K562 (cell line): ENCODE measurements around the gene CISD2. TPM values are rescaled to one million over a fixed set of nuclear protein-coding genes. Genes with fewer than 3 reads are reported as not detected.

Source experiments
- MYBL2 ChIP-seq, 2 experiments: fragments of 450-650 bp in 1 of 2; sonication (generic) in 1 of 2; formaldehyde crosslinking in 1 of 2; IDR thresholded peaks; 2 replicates each; pipeline versions ENCODE4 v1.6.1 to v1.8.1; 2017 to 2022; ENCODE audit warnings: borderline replicate concordance in 1 of 2, inconsistent platforms in 1 of 2, low read depth in 1 of 2, mild to moderate bottlenecking in 1 of 2, missing genetic modification reagents in 1 of 2, moderate library complexity in 1 of 2
- MYNN ChIP-seq, 2 experiments: sonication (generic); formaldehyde crosslinking in 1 of 2; IDR thresholded peaks; 2 replicates each; pipeline versions ENCODE4 v1.5.0 to v1.6.1; 2016 to 2020; ENCODE audit warnings: antibody characterized with exemption in 1 of 2, missing genetic modification reagents in 1 of 2
- NBN ChIP-seq: fragments of 450-650 bp; IDR thresholded peaks from 2 replicates; pipeline ENCODE4 v1.6.1; 2016; ENCODE audit warnings: low read depth, mild to moderate bottlenecking
- NFXL1 ChIP-seq: fragments of 450-650 bp; formaldehyde crosslinking; IDR thresholded peaks from 2 replicates; pipeline ENCODE4 v1.4.0; 2021; ENCODE audit warnings: mild to moderate bottlenecking
- PHF8 ChIP-seq: fragments of 200-600 bp; sonication (generic); IDR thresholded peaks from 2 replicates; pipeline ENCODE4 v1.6.1; 2012; ENCODE audit warnings: mixed run types, mild to moderate bottlenecking, inconsistent platforms, low read length, moderate library complexity, borderline replicate concordance
- RERE ChIP-seq: sonication (generic); formaldehyde crosslinking; IDR thresholded peaks from 2 replicates; pipeline ENCODE4 v1.8.0; 2023; ENCODE audit warnings: missing genetic modification reagents, mild to moderate bottlenecking, borderline replicate concordance
- SAP30 ChIP-seq: fragments of 200-600 bp; sonication (generic); IDR thresholded peaks from 2 replicates; pipeline ENCODE4 v1.6.1; 2012; ENCODE audit warnings: borderline replicate concordance, low read depth, mild to moderate bottlenecking, moderate library complexity, low read length, control low read depth, inconsistent platforms; ENCODE audit not compliant: insufficient read depth, poor library complexity, severe bottlenecking
- SNRNP70 ChIP-seq: fragments of 200-400 bp; formaldehyde crosslinking; optimal IDR thresholded peaks from 2 replicates; pipeline ENCODE3; 2017; ENCODE audit warnings: low read depth, low read length
- TEAD1 ChIP-seq, 2 experiments: fragments of 450-650 bp in 1 of 2; sonication (generic) in 1 of 2; formaldehyde crosslinking; IDR thresholded peaks; 2 replicates each; pipeline versions ENCODE4 v1.4.0 to v1.8.0; 2020 to 2022; ENCODE audit warnings: mild to moderate bottlenecking in 2 of 2, missing genetic modification reagents in 1 of 2
- WHSC1 ChIP-seq: IDR thresholded peaks from one replicate; pipeline ENCODE4 v1.6.1; 2012; ENCODE audit warnings: low read length, control low read depth, inconsistent platforms
- ZBTB1 ChIP-seq: sonication (generic); formaldehyde crosslinking; IDR thresholded peaks from 2 replicates; pipeline ENCODE4 v1.8.1; 2023; ENCODE audit warnings: missing genetic modification reagents, low read depth, mild to moderate bottlenecking, borderline replicate concordance
- ZNF239 ChIP-seq: fragments of 250-450 bp; sonication (Bioruptor Pico); IDR thresholded peaks from 2 replicates; pipeline ENCODE4 v1.4.0; 2020; ENCODE audit warnings: mild to moderate bottlenecking
- ZNF644 ChIP-seq: fragments of 200-800 bp; sonication (Bioruptor generic); IDR thresholded peaks from 2 replicates; pipeline ENCODE4 v1.6.1; 2016; ENCODE audit warnings: low read depth, missing genetic modification characterization, missing compliant biosample characterization
- polyA plus RNA-seq, 8 experiments: library from polyadenylated mRNA; depleted of rRNA in 4 of 8; stranded (reverse) in 5 of 8; unstranded in 3 of 8; fragments of >200 nt; fragmentation: Nextera tagmentation in 2 of 8; fragmentation: Illumina TruSeq in 1 of 8; extraction: Ambion mirVana in 2 of 8; extraction: Trizol in 1 of 8; gene quantifications; 2 replicates each; pipeline versions ENCODE4 v1.2.1 to v1.2.3, GENCODE V29; 2011 to 2014; ENCODE audit warnings: inconsistent platforms in 1 of 8, missing spikeins in 1 of 8
- total RNA-seq, 7 experiments: library from RNA; depleted of rRNA in 6 of 7; stranded (reverse); fragments of >200 nt in 6 of 7; fragmentation: Illumina TruSeq in 2 of 7; extraction: Trizol in 2 of 7; gene quantifications; 2 replicates each; pipeline versions ENCODE4 v1.2.1 to v1.2.3, GENCODE V29; 2011 to 2021; ENCODE audit warnings: low replicate concordance in 1 of 7
- TF ChIP-seq, protein P1 (sequence below), 3 experiments: fragments of 200-800 bp in 1 of 3; fragments of 250-450 bp in 1 of 3; fragments of 450-650 bp in 1 of 3; sonication (Bioruptor Pico) in 1 of 3; sonication (Bioruptor generic) in 1 of 3; formaldehyde crosslinking in 1 of 3; IDR thresholded peaks; 2 replicates each; pipeline versions ENCODE4 v1.6.1 to v1.8.0; 2016 to 2022; ENCODE audit warnings: mild to moderate bottlenecking in 2 of 3, missing genetic modification characterization in 2 of 3, missing compliant biosample characterization in 1 of 3, moderate library complexity in 1 of 3
- TF ChIP-seq, protein P2 (sequence below): fragments of 450-650 bp; formaldehyde crosslinking; IDR thresholded peaks from 2 replicates; pipeline ENCODE4 v1.4.0; 2022; ENCODE audit warnings: missing genetic modification characterization

CISD2 gene
- total and polyA plus RNA-seq, 9 of the 15 experiments (the other 6 are each of a cell fraction or from before 2014, with no cell fraction given), result 37.8 to 91.4 (median 59.8) TPM

- TF ChIP-seq NFXL1 (CRISPR knock-in tag) (no peak), TEAD1 (CRISPR knock-in tag; IDR thresholded peaks at IDR 0.05) (0 out of 4 replicates have a peak, but pooled peaks of 1 of the 2 experiments have one; percentile 17), ZNF644 (tag) (no peak), PHF8 (no peak), ZNF239 (CRISPR knock-in tag) (no peak), RERE (CRISPR knock-in tag) (0 out of 2 replicates have a peak, but pooled peaks have one; percentile 58), MYBL2 (IDR thresholded peaks at IDR 0.05; ENCODE audit: low read depth) (no peak), MYBL2 (CRISPR knock-in tag; IDR thresholded peaks at IDR 0.05; ENCODE audit: borderline replicate concordance) (no peak), NBN (no peak), SNRNP70 (no peak), ZBTB1 (CRISPR knock-in tag) (no peak), WHSC1 (no peak), SAP30 (peak; percentile 66), MYNN (IDR thresholded peaks at IDR 0.05) (no peak), MYNN (CRISPR knock-in tag; IDR thresholded peaks at IDR 0.05) (no peak)
- TF ChIP-seq, protein P1, sequence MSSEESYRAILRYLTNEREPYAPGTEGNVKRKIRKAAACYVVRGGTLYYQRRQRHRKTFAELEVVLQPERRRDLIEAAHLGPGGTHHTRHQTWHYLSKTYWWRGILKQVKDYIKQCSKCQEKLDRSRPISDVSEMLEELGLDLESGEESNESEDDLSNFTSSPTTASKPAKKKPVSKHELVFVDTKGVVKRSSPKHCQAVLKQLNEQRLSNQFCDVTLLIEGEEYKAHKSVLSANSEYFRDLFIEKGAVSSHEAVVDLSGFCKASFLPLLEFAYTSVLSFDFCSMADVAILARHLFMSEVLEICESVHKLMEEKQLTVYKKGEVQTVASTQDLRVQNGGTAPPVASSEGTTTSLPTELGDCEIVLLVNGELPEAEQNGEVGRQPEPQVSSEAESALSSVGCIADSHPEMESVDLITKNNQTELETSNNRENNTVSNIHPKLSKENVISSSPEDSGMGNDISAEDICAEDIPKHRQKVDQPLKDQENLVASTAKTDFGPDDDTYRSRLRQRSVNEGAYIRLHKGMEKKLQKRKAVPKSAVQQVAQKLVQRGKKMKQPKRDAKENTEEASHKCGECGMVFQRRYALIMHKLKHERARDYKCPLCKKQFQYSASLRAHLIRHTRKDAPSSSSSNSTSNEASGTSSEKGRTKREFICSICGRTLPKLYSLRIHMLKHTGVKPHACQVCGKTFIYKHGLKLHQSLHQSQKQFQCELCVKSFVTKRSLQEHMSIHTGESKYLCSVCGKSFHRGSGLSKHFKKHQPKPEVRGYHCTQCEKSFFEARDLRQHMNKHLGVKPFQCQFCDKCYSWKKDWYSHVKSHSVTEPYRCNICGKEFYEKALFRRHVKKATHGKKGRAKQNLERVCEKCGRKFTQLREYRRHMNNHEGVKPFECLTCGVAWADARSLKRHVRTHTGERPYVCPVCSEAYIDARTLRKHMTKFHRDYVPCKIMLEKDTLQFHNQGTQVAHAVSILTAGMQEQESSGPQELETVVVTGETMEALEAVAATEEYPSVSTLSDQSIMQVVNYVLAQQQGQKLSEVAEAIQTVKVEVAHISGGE (CRISPR knock-in tag; IDR thresholded peaks at IDR 0.05), result no peak
- TF ChIP-seq, protein P2, sequence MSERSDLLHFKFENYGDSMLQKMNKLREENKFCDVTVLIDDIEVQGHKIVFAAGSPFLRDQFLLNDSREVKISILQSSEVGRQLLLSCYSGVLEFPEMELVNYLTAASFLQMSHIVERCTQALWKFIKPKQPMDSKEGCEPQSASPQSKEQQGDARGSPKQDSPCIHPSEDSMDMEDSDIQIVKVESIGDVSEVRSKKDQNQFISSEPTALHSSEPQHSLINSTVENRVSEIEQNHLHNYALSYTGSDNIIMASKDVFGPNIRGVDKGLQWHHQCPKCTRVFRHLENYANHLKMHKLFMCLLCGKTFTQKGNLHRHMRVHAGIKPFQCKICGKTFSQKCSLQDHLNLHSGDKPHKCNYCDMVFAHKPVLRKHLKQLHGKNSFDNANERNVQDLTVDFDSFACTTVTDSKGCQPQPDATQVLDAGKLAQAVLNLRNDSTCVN, result no peak
These were observed 42.5 kb upstream of the CISD2 start (continued) for GRCh38 chr4:102826105-102826889.
